Natural killer cell (primary cell): Measurements from ENCODE around the gene ATP5ME. TPM values are rescaled to one million over a fixed set of nuclear protein-coding genes. Genes with fewer than 3 reads are reported as not detected.
"Not testable (repeated sequence)": the region's sequence is repeated elsewhere in the genome, so short reads cannot be mapped to it uniquely, and the experiment has no call there.

Experiments used
- ATAC-seq, 3 donors: fragments of 150-1000 bp in 2 of 3; fragments of 200-7000 bp in 1 of 3; cut with Tn5 transposase; 1 replicate in 1 of 3; 2 replicates in 2 of 3; pipeline ENCODE4 v1.10.0; 2021; ENCODE audit warnings: mild to moderate bottlenecking in 2 of 3, moderate library complexity in 2 of 3
- DNase-seq, 2 donors: peaks; one replicate each; pipeline versions ENCODE4 v3.0.0 to v3.0.0-alpha.2; 2013 to 2021; ENCODE audit warnings: mixed read lengths in 1 of 2
- H3K27ac ChIP-seq: one replicate; pipeline ENCODE4 v1.5.1; 2013; ENCODE audit warnings: mild to moderate bottlenecking, low read length
- H3K27me3 ChIP-seq: one replicate; pipeline ENCODE4 v1.6.1; 2013; ENCODE audit warnings: low read length; ENCODE audit not compliant: control insufficient read depth, insufficient read depth
- H3K36me3 ChIP-seq: one replicate; pipeline ENCODE4 v1.6.1; 2013; ENCODE audit warnings: low read length; ENCODE audit not compliant: control insufficient read depth, insufficient read depth
- H3K4me1 ChIP-seq: one replicate; pipeline ENCODE4 v1.6.1; 2013; ENCODE audit warnings: low read length; ENCODE audit not compliant: control insufficient read depth, insufficient read depth
- H3K4me3 ChIP-seq: one replicate; pipeline ENCODE4 v1.5.1; 2013; ENCODE audit warnings: low read length
- H3K9me3 ChIP-seq: one replicate; pipeline ENCODE4 v1.6.1; 2013; ENCODE audit warnings: low read length; ENCODE audit not compliant: control insufficient read depth, insufficient read depth
- H3K27ac Mint-ChIP-seq, 2 donors: one replicate each; pipeline ENCODE4 v1.8.0; 2022; ENCODE audit warnings: mild to moderate bottlenecking in 2 of 2, mixed read lengths in 2 of 2, moderate library complexity in 1 of 2
- H3K27me3 Mint-ChIP-seq, 2 donors: one replicate each; pipeline ENCODE4 v1.8.0; 2022; ENCODE audit warnings: low read depth in 2 of 2, mixed read lengths in 2 of 2
- H3K36me3 Mint-ChIP-seq: one replicate; pipeline ENCODE4 v1.8.0; 2022; ENCODE audit warnings: mixed read lengths
- H3K4me1 Mint-ChIP-seq, 2 donors: one replicate each; pipeline ENCODE4 v1.8.0; 2022; ENCODE audit warnings: mixed read lengths in 2 of 2
- H3K4me3 Mint-ChIP-seq: one replicate; pipeline ENCODE4 v1.8.0; 2022; ENCODE audit warnings: mild to moderate bottlenecking, moderate library complexity, mixed read lengths
- H3K9me3 Mint-ChIP-seq, 2 donors: one replicate each; pipeline ENCODE4 v1.8.0; 2022; ENCODE audit warnings: mixed read lengths in 2 of 2
- CTCF ChIP-seq: fragments of 200-600 bp; IDR thresholded peaks from one replicate; pipeline ENCODE4 v1.8.0; 2022; ENCODE audit warnings: antibody characterized with exemption
- WGBS: methylation state at CpG from one replicate; pipeline ENCODE4 v1.1.7; 2013; ENCODE audit warnings: missing lambda C conversion rate; ENCODE audit not compliant: insufficient coverage; 5-methylcytosine and 5-hydroxymethylcytosine counted together
- intact Hi-C: fragments of 100-400 bp; cut with micrococcal nuclease; formaldehyde crosslinking; loops from one replicate; pipeline ENCODE4 v1.14.2; 2022
- total RNA-seq, 4 donors: library from RNA; stranded (reverse); fragments of 120-200 nt in 1 of 4; gene quantifications; one replicate each; pipeline versions ENCODE4 v1.2.3 to v1.2.4, GENCODE V29; 2013 to 2022

The ATP5ME gene
- total RNA-seq, 3 donors from 2014 or later (not counting 1 experiment from before 2014, with no cell fraction given): 114 to 140 (median 136) TPM

DNA sequence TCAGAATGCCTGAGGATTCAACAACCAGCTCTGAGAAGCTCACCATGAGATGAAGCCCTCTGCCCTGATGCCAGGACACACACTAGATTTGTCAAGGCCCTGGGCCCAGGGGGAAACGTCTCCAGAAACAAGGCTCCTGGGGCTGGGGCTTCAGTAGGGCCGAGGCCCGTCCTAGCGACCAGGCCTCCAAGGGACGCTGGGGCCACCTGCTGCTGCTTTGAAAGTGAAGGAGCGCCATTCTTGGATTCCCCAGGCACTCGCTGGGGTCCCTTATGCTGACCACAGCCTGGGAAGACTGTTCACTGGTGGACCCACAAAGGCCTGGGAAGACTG is 24.8 kb downstream of the ATP5ME start:
- no peak for ATAC-seq
- Mint-ChIP-seq H3K36me3 (no peaks in the 10 kb centered on the region), H3K9me3 (no peaks in the 10 kb centered on the region), H3K4me1 (no peaks in the 10 kb centered on the region), H3K27me3 (peaks cover 11 to 17% of the 10 kb centered on the region in 2 donors), H3K4me3 (no peak overlapping the region), H3K27ac (no peak overlapping the region)
- H3K9me3 ChIP-seq: no peaks in the 10 kb centered on the region
- no peak for DNase-seq
- H3K27me3 ChIP-seq: peaks cover 2% of the 10 kb centered on the region
- no peak overlapping the region for H3K27ac ChIP-seq
- H3K36me3 ChIP-seq: no peaks in the 10 kb centered on the region
- WGBS: 93% methylated on average over 7 of the region's 7 CpGs
- no peak for TF ChIP-seq CTCF
- H3K4me3 ChIP-seq: no peak overlapping the region
- intact Hi-C loops: no loop called here
- H3K4me1 ChIP-seq: no peaks in the 10 kb centered on the region

- Mint-ChIP-seq H3K4me1 (no peaks in the 10 kb centered on the region), H3K4me3 (no peak overlapping the region), H3K27me3 (peaks cover 11 to 17% of the 10 kb centered on the region in 2 donors), H3K36me3 (no peaks in the 10 kb centered on the region), H3K9me3 (no peaks in the 10 kb centered on the region), H3K27ac (no peak overlapping the region)
- no peak for TF ChIP-seq CTCF
- Histone ChIP-seq H3K27me3 (peaks cover 2% of the 10 kb centered on the region), H3K9me3 (no peaks in the 10 kb centered on the region), H3K4me3 (no peak overlapping the region), H3K4me1 (no peaks in the 10 kb centered on the region), H3K27ac (no peak overlapping the region), H3K36me3 (no peaks in the 10 kb centered on the region)
- intact Hi-C loops: no loop called here
- WGBS: 85% methylated on average over 28 of the region's 28 CpGs
- ATAC-seq (no peak), DNase-seq (no peak)
Measured at GRCh38 chr4:648579-649292, 25.3 kb downstream of the ATP5ME start.

DNA sequence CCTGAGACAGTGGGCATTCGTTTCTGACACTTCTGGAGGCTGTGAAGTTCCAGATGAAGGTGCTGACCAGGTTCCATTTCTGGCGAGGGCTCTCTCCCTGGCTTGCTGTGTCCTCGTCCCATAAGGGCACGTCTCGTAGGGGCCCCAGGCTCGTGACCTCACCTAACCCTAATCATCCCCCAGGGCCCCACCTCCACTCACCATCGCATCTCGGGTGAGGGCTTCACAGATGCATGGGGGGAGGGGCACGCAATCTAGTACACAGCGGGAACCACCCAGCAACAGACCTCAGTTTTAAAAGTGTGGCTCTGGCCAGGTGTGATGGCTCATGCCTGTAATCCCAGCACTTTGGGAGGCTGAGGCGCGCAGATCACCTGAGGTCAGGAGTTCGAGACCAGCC is 26.6 kb downstream of the ATP5ME start:
- no peak for DNase-seq
- intact Hi-C loops: no loop called here
- Histone ChIP-seq H3K27ac (no peak overlapping the region), H3K36me3 (no peaks in the 10 kb centered on the region), H3K4me3 (no peak overlapping the region), H3K27me3 (peaks cover 2% of the 10 kb centered on the region), H3K9me3 (no peaks in the 10 kb centered on the region), H3K4me1 (no peaks in the 10 kb centered on the region)
- Mint-ChIP-seq H3K36me3 (no peaks in the 10 kb centered on the region), H3K27ac (no peak overlapping the region), H3K27me3 (peaks cover 11 to 17% of the 10 kb centered on the region in 2 donors), H3K4me3 (no peak overlapping the region), H3K9me3 (no peaks in the 10 kb centered on the region), H3K4me1 (no peaks in the 10 kb centered on the region)
- TF ChIP-seq CTCF: no peak
- 71% methylated on average over 13 of the region's 13 CpGs for WGBS
- no peak for ATAC-seq

- no peak for ATAC-seq
- no peaks in the 10 kb centered on the region for H3K36me3 ChIP-seq
- intact Hi-C loops: no loop called here
- no peak overlapping the region for H3K4me3 Mint-ChIP-seq
- H3K4me3 ChIP-seq: no peak overlapping the region
- peaks cover 9 to 17% of the 10 kb centered on the region in 2 donors for H3K27me3 Mint-ChIP-seq
- no peaks in the 10 kb centered on the region for H3K9me3 Mint-ChIP-seq
- H3K27ac Mint-ChIP-seq: no peak overlapping the region
- peaks cover 2% of the 10 kb centered on the region for H3K27me3 ChIP-seq
- peak in 1 of 2 donors; percentile 28 for DNase-seq
- H3K4me1 Mint-ChIP-seq: no peaks in the 10 kb centered on the region
- no peaks in the 10 kb centered on the region for H3K9me3 ChIP-seq
- no peak for TF ChIP-seq CTCF
- H3K36me3 Mint-ChIP-seq: no peaks in the 10 kb centered on the region
- H3K27ac ChIP-seq: no peak overlapping the region
- WGBS: 81% methylated on average over 32 of the region's 32 CpGs
- no peaks in the 10 kb centered on the region for H3K4me1 ChIP-seq
Measured at GRCh38 chr4:646460-646859, 27.6 kb downstream of the ATP5ME start.

GRCh38 chr4:642366-642765 is 31.7 kb downstream of the ATP5ME start:
- H3K36me3 Mint-ChIP-seq, H3K27ac ChIP-seq, H3K9me3 ChIP-seq, H3K36me3 ChIP-seq, H3K27ac Mint-ChIP-seq, H3K4me3 Mint-ChIP-seq, H3K4me3 ChIP-seq, H3K4me1 ChIP-seq, ATAC-seq, DNase-seq, H3K27me3 ChIP-seq, intact Hi-C loops, H3K4me1 Mint-ChIP-seq, H3K9me3 Mint-ChIP-seq: not testable (repeated sequence)
- H3K27me3 Mint-ChIP-seq: peaks cover 12 to 26% of the 10 kb centered on the region in 2 donors
- WGBS: 88% methylated on average over 5 of the region's 6 CpGs
